Central memory CD8-positive, alpha-beta T cell (primary cell): ENCODE results near the gene GPR137.
"Not testable (repeated sequence)": the region's sequence is repeated elsewhere in the genome, so short reads cannot be mapped to it uniquely, and the experiment has no call there.

Experiments
- ATAC-seq: fragments of 150-1000 bp; cut with Tn5 transposase; replicated peaks from 2 replicates; pipeline ENCODE4 v1.10.0; 2022; ENCODE audit warnings: mild to moderate bottlenecking, moderate FRiP score, moderate number of reproducible peaks; ENCODE audit not compliant: poor library complexity, severe bottlenecking; ENCODE audit errors: extremely low read depth
- DNase-seq, 2 donors: peaks; one replicate each; pipeline ENCODE4 v3.0.0; 2021; ENCODE audit warnings: low spot score in 2 of 2
- H3K27ac Mint-ChIP-seq: one replicate; pipeline ENCODE4 v1.8.0; 2022; ENCODE audit warnings: low read depth, mild to moderate bottlenecking, moderate library complexity, mixed read lengths
- H3K27me3 Mint-ChIP-seq: one replicate; pipeline ENCODE4 v1.8.0; 2022; ENCODE audit warnings: mixed read lengths
- H3K36me3 Mint-ChIP-seq: one replicate; pipeline ENCODE4 v1.8.0; 2022; ENCODE audit warnings: mild to moderate bottlenecking, moderate library complexity, mixed read lengths; ENCODE audit not compliant: insufficient read depth
- H3K4me1 Mint-ChIP-seq: one replicate; pipeline ENCODE4 v1.8.0; 2022; ENCODE audit warnings: mixed read lengths
- H3K4me3 Mint-ChIP-seq: one replicate; pipeline ENCODE4 v1.8.0; 2022; ENCODE audit warnings: mild to moderate bottlenecking, moderate library complexity, mixed read lengths
- H3K9me3 Mint-ChIP-seq: one replicate; pipeline ENCODE4 v1.8.0; 2022; ENCODE audit warnings: mixed read lengths

Gene GPR137

DNA sequence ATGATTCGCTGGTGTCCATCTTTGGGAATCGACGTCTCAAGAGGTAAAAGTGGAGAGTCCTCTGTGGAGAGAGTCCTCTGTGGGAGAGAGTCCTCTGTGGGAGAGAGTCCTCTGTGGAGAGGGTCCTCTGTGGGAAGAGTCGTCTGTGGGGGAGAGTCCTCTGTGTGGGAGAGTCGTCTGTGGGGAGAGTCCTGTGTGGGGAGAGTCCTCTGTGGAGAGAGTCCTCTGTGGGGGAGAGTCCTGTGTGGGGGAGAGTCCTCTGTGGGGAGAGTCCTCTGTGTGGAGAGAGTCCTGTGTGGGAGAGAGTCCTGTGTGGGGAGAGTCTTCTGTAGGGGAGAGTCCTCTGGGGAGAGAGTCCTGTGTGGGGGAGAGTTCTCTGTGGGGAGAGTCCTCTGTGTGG lies 35.4 kb downstream of the GPR137 start:
- no peak overlapping the region for H3K4me3 Mint-ChIP-seq
- peak overlapping the region; percentile 58 for H3K27ac Mint-ChIP-seq
- H3K36me3 Mint-ChIP-seq = peaks cover 26% of the 10 kb centered on the region
- no peaks in the 10 kb centered on the region for H3K9me3 Mint-ChIP-seq
- ATAC-seq (no peak), DNase-seq (no peak)
- H3K27me3 Mint-ChIP-seq = no peaks in the 10 kb centered on the region
- H3K4me1 Mint-ChIP-seq = peaks cover 45% of the 10 kb centered on the region

DNA sequence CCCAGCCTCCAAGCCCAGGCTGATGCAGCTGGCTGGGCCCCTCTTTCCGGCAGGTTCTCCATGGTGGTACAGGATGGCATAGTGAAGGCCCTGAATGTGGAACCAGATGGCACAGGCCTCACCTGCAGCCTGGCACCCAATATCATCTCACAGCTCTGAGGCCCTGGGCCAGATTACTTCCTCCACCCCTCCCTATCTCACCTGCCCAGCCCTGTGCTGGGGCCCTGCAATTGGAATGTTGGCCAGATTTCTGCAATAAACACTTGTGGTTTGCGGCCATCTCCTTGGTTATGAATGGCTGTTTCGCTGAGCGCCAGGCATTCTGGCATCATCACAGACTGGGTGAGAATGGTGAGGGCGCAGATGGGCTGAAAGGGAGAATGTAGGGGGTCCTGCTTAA lies 35.9 kb downstream of the GPR137 start:
- peaks cover 40% of the 10 kb centered on the region for H3K4me1 Mint-ChIP-seq
- H3K27me3 Mint-ChIP-seq = no peaks in the 10 kb centered on the region
- no peaks in the 10 kb centered on the region for H3K9me3 Mint-ChIP-seq
- no peak overlapping the region for H3K4me3 Mint-ChIP-seq
- ATAC-seq (no peak), DNase-seq (no peak)
- H3K27ac Mint-ChIP-seq = no peak overlapping the region
- peaks cover 26% of the 10 kb centered on the region for H3K36me3 Mint-ChIP-seq

DNA sequence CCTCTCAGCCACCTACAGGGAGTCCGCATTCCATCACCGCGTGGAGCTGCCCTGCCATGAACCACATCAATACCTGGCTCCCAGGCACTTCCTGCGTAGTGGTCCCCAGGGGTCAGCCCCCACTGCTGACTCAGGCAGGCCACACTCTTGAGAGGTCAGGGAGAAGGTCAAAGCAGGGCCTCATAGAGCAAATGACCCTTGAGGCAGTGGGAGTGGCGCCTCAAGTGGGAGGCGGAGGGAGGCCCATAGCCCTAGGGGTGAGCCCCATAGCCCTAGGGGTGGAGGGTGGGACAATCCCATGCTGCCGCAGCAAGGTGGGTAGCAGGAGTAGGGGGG lies 37.2 kb downstream of the GPR137 start:
- Mint-ChIP-seq H3K27me3 (no peaks in the 10 kb centered on the region), H3K4me3 (no peak overlapping the region), H3K36me3 (peaks cover 16% of the 10 kb centered on the region), H3K4me1 (peaks cover 28% of the 10 kb centered on the region), H3K9me3 (no peaks in the 10 kb centered on the region), H3K27ac (no peak overlapping the region)
- DNase-seq (no peak), ATAC-seq (no peak)

DNA sequence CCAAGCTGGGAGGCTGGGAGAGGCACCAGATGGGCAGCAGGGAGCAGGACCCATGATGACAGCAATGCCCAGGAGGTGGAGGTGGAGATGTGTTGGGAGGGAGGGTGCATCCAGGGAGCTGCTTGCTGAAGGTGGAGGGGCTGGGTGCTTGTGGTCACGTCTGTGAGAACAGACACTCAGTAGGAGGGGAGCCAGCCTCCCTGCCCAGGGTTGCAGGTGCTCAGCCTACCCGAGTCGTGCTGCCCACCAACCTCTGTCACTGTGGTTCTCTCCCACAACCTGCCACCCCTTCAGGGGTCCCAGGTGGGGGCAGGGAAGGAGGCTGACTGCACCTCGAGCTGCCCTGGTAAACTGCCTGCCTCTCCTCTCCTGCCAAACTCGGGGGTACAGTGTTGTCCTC lies 37.7 kb downstream of the GPR137 start:
- ATAC-seq = no peak
- no peaks in the 10 kb centered on the region for H3K27me3 Mint-ChIP-seq
- H3K9me3 Mint-ChIP-seq = no peaks in the 10 kb centered on the region
- peaks cover 13% of the 10 kb centered on the region for H3K36me3 Mint-ChIP-seq
- no peak overlapping the region for H3K4me3 Mint-ChIP-seq
- DNase-seq = no peak
- H3K4me1 Mint-ChIP-seq = peaks cover 23% of the 10 kb centered on the region
- peak overlapping the region; percentile 63 for H3K27ac Mint-ChIP-seq

DNA sequence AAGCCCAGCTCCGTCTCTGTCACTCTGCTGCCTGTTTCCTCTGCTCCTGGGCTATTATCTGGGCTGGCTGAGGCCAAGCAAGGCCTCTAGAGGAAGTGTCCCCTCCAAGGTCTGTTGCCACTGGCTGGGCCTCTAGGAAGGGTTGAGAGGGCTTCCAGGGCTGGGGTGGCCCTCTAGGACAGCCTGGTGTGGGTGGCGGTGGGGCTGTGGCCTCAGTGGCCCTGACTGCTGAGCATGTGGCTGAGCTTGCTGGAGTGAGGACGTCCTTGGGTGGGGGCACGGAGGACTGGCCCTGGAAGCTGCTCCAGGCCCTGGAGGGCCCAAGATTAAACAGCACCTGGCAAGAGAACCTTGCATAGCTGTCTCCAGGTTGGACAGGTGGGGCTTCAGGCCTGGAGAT lies 38.3 kb downstream of the GPR137 start:
- not testable (repeated sequence) for H3K9me3 Mint-ChIP-seq, H3K27me3 Mint-ChIP-seq, DNase-seq, H3K36me3 Mint-ChIP-seq, H3K4me3 Mint-ChIP-seq, ATAC-seq
- Mint-ChIP-seq H3K4me1 (peaks cover 17% of the 10 kb centered on the region), H3K27ac (peak overlapping the region; percentile 63)

DNA sequence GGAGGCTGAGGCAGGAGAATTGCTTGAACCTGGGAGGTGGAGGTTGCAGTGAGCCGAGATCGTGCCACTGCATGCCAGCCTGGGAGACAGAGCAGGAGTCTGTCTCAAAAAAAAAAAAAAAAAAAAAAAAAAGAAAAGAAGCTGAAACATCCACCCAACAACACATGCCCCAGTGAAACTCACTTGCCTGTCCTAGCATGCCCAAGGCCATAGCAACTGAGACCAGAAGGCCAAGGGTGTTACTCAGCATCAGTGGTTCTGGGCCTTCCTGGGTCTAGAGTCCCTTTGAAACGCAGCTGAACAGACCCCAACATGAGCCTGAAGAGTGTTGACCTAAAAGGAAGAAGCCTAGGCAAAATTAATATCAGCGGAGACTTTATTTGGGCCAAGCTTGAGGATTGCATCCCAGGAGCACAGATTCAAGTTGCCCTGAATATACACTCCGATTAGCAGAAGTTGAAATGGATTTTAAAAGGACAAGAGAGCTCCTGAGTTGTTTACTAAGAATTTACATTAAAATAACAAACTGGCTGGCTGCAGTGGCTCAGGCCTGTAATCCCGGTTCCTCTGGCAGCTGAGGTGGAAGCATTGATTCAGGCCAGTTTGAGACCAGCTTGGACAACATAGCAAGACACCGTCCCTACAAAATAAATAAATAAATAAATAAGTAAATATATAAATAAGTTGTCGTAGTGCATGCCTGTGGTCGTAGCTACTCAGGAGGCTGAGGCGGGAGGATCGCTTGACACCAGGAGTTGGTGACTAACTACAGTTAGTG lies 39.2 kb downstream of the GPR137 start:
- Mint-ChIP-seq H3K27ac (no peak overlapping the region), H3K4me1 (peaks cover 12% of the 10 kb centered on the region), H3K27me3 (no peaks in the 10 kb centered on the region), H3K36me3 (peaks cover 6% of the 10 kb centered on the region), H3K4me3 (no peak overlapping the region), H3K9me3 (no peaks in the 10 kb centered on the region)
- DNase-seq (no peak), ATAC-seq (no peak)

DNA sequence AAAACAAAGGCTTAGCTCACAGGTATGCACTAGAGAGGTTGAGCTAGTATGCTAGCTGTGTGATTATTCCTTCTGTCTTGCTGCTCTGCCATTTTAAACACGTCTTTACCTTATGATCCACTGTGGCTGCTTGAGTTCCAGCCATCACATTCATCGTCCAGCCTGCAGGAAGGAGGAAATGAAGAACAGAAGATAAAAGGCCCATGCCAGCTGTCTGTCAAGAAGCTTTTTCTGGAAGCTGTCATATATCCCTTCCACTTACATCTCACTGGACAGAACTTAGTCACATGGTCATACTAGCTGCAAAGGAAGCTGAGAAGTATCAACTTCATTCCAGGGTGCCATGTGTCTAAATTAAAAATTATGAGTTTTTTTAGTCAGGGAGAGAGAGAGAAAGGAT lies 41.7 kb downstream of the GPR137 start:
- Mint-ChIP-seq H3K36me3 (no peaks in the 10 kb centered on the region), H3K4me1 (peaks cover 11% of the 10 kb centered on the region), H3K27ac (no peak overlapping the region), H3K27me3 (no peaks in the 10 kb centered on the region), H3K9me3 (no peaks in the 10 kb centered on the region), H3K4me3 (no peak overlapping the region)
- ATAC-seq (no peak), DNase-seq (no peak)

DNA sequence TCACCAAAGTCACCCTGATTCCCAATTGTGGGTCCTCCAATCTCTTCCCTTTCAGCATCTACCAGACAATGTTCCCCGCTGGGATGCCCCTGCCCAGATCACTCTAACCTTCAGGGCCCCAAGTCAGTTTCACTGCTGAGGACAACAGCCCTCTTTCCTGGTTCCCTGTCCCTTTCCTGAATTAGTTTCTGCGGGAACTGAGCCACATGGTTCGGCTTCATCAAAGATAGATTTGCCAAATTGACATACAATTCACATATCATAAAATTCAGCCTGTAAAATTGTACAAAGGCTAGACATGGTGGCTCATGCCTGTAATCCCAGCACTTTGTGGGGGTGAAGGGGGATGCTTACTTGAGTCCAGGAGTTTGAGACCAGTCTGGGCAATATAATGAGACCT lies 42.3 kb downstream of the GPR137 start:
- Mint-ChIP-seq H3K4me1 (peaks cover 11% of the 10 kb centered on the region), H3K9me3 (no peaks in the 10 kb centered on the region), H3K4me3 (no peak overlapping the region), H3K27me3 (no peaks in the 10 kb centered on the region), H3K27ac (no peak overlapping the region), H3K36me3 (no peaks in the 10 kb centered on the region)
- DNase-seq (no peak), ATAC-seq (no peak)

DNA sequence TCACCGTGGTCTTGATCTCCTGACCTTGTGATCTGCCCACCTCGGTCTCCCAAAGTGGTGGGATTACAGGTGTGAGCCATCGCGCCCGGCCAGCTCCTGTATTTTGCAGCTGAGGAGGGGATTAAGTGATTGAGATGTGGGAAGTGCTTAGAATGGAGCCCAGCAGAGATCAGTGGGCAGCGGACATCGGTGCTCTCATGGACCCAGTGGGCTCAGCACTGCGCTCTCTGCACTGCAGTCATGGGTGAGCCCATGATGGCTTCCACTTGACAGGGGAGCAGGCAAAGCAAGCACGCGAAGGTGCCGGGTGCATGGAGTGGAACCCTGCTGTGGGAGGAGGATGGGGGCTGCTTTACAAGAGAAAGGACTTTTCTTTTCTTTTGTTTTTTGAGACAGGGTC lies 45.2 kb downstream of the GPR137 start:
- Mint-ChIP-seq H3K4me3 (no peak overlapping the region), H3K27me3 (no peaks in the 10 kb centered on the region), H3K27ac (no peak overlapping the region), H3K36me3 (peaks cover 4% of the 10 kb centered on the region), H3K4me1 (peaks cover 11% of the 10 kb centered on the region), H3K9me3 (no peaks in the 10 kb centered on the region)
- ATAC-seq (no peak), DNase-seq (no peak)

DNA sequence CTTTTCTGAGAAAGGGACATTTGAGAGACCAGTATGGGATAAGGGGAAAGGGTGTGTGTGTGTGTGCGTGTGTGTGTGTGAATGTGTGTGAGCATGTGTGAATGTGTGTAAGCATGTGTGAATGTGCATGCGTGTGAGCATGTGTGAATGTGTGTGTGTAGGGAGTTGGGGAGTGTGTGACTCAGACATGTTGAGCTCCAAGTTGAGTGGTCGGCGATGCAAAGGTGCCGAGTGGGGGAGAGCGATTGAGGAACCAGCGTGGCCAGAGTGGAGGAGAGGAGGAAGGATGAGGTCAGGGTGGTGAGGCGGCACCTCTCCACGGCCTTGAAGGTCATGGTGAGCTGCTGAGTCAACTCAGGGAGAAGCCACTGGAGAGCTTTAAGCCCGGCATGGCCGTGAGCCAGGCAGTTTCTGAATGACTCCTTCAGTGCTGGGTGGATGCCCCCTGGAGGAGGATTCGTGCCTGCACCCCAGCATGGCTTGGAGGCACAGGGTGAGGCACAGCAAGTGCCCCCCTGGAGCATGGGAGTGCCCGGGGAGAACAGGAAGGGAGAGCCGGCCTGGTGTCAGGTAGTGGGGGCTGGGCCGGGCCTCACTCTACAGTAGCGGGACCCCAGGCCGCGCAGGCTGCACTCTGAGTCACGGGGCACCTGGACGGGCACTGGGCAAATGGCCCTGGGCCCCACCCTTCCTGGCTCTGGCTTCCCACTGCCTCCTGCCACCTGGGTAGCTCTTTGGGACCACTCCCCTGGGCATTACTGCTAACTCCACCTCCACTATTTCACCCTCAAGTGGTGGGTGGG lies 46.1 kb downstream of the GPR137 start:
- Mint-ChIP-seq H3K36me3 (peaks cover 4% of the 10 kb centered on the region), H3K9me3 (no peaks in the 10 kb centered on the region), H3K4me3 (peak overlapping the region; percentile 19), H3K4me1 (peaks cover 11% of the 10 kb centered on the region), H3K27me3 (no peaks in the 10 kb centered on the region), H3K27ac (peak overlapping the region; percentile 20)
- ATAC-seq (peak; percentile 89), DNase-seq (peak; percentile 55 to 70)

DNA sequence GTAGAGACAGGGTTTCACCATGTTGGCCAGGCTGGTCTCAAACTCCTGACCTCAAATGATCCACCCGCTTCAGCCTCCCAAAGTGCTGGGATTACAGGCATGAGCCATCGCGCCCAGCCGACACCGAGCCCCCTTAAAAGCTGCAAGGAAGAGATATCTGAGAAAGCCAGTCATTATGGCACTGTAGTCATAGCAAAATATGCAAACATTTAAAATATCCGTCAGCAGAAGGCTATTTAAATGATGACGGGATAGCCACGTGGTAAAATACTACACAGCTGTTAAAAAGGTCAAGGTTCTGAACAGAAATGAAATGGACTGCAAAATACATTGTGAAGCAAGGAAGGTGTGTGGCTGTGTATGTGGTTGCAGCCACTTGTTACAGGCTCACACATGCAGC lies 47.9 kb downstream of the GPR137 start:
- Mint-ChIP-seq H3K27ac (no peak overlapping the region), H3K4me1 (peaks cover 11% of the 10 kb centered on the region), H3K4me3 (no peak overlapping the region), H3K27me3 (no peaks in the 10 kb centered on the region), H3K36me3 (peaks cover 8% of the 10 kb centered on the region), H3K9me3 (no peaks in the 10 kb centered on the region)
- no peak for DNase-seq
- no peak for ATAC-seq

DNA sequence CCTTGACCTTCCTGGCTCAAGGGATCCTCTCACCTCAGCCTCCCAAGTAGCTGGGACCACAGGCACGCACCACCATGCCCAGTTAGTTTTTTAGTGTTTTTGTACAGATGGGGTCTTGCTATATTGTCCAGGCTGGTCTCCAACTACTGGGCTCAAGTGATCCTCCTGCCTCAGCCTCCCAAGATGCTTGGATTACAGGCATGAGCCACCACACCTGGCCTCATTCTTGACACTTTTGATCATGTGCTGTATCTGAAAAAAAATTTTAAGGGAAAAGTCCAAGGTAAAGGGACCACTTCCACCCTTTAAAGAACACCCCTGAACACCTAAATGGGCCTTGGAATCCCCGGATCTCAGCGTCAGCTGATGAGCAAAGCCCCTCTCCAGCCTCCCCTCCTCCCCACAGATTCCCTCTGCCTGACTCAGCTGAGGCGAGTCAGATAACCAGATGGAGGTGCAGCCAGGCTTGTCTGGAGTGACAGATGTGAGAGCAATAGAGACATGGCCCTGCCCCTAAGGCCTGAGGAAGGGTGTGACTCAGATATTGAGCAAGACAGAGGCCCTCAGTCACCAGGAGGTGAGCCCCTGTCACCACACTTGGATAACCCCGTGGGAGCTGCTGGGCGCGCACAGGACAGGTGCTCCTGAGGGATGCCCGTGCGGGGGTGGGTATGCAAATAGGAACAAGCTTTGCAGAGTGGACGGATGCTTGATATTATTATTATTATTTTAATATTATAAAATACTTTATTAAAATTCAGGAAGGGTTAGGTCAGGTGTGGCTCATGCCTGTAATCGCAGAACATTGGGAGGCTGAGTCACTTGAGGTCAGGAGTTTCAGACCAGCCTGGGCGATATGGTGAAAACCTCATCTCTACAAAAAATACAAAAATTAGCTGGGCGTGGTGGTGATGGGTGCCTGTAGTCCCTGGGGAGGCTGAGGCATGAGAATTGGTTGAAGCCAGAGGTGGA lies 49.4 kb downstream of the GPR137 start:
- no peaks in the 10 kb centered on the region for H3K27me3 Mint-ChIP-seq
- peaks cover 12% of the 10 kb centered on the region for H3K36me3 Mint-ChIP-seq
- H3K4me1 Mint-ChIP-seq = peaks cover 21% of the 10 kb centered on the region
- no peak overlapping the region for H3K27ac Mint-ChIP-seq
- no peak overlapping the region for H3K4me3 Mint-ChIP-seq
- ATAC-seq (no peak), DNase-seq (no peak)
- H3K9me3 Mint-ChIP-seq = no peaks in the 10 kb centered on the region
